ENCODE measurements around the gene CNNM4. TPM values are rescaled to one million over a fixed set of nuclear protein-coding genes. Genes with fewer than 3 reads are reported as not detected.

The CNNM4 gene
- polyA plus RNA-seq, 1 experiment: 4.7 TPM

- Histone ChIP-seq H3K4me3 (ENCODE audit: low read depth, low read length) (no peak overlapping the region), H3K27me3 (ENCODE audit: control insufficient read depth, insufficient read depth, low read length) (no peaks in the 10 kb centered on the region), H3K9me3 (ENCODE audit: control insufficient read depth, insufficient read depth, low read length) (no peaks in the 10 kb centered on the region), H3K27ac (ENCODE audit: low read depth, low read length) (no peak overlapping the region)
- ChIA-PET CTCF (interaction anchor here (1.1 kb wide), 1 partner anchor 293 kb away, joined by 4 read pairs; no protein-coding TSS in a partner anchor), POLR2A (no interaction called here)
- no peak for TF ChIP-seq CTCF (IDR thresholded peaks at IDR 0.05; ENCODE audit: low read depth, low read length)
- no peak for DNase-seq (ENCODE audit: low read depth, low spot score)
Observed at GRCh38 chr2:96819128-96819875, 58.6 kb downstream of the CNNM4 start.

GRCh38 chr2:96819876-96820511 lies 59.3 kb downstream of the CNNM4 start:
- TF ChIP-seq CTCF (IDR thresholded peaks at IDR 0.05; ENCODE audit: low read depth, low read length): no peak
- ChIA-PET CTCF (interaction anchor here (1.1 kb wide), 1 partner anchor 292 kb away, joined by 4 read pairs; no protein-coding TSS in a partner anchor), POLR2A (no interaction called here)
- no peaks in the 10 kb centered on the region for H3K27me3 ChIP-seq (ENCODE audit: control insufficient read depth, insufficient read depth, low read length)
- no peak for DNase-seq (ENCODE audit: low read depth, low spot score)
- H3K9me3 ChIP-seq (ENCODE audit: control insufficient read depth, insufficient read depth, low read length): no peaks in the 10 kb centered on the region
- H3K4me3 ChIP-seq (ENCODE audit: low read depth, low read length): no peak overlapping the region
- no peak overlapping the region for H3K27ac ChIP-seq (ENCODE audit: low read depth, low read length)

- H3K4me3 ChIP-seq (ENCODE audit: low read depth, low read length): no peak overlapping the region
- no peaks in the 10 kb centered on the region for H3K9me3 ChIP-seq (ENCODE audit: control insufficient read depth, insufficient read depth, low read length)
- no peaks in the 10 kb centered on the region for H3K27me3 ChIP-seq (ENCODE audit: control insufficient read depth, insufficient read depth, low read length)
- DNase-seq (ENCODE audit: low read depth, low spot score): no peak
- ChIA-PET CTCF (interaction anchor here (0.6 to 1.2 kb wide), 3 partner anchors 37 to 129 kb away, joined by 3 read pairs; no protein-coding TSS in a partner anchor), POLR2A (no interaction called here)
- TF ChIP-seq CTCF (IDR thresholded peaks at IDR 0.05; ENCODE audit: low read depth, low read length): no peak
- no peak overlapping the region for H3K27ac ChIP-seq (ENCODE audit: low read depth, low read length)
Observed at GRCh38 chr2:96821113-96821675, 60.5 kb downstream of the CNNM4 start.

- TF ChIP-seq CTCF (IDR thresholded peaks at IDR 0.05; ENCODE audit: low read depth, low read length): no peak
- Histone ChIP-seq H3K27me3 (ENCODE audit: control insufficient read depth, insufficient read depth, low read length) (no peaks in the 10 kb centered on the region), H3K4me3 (ENCODE audit: low read depth, low read length) (no peak overlapping the region), H3K27ac (ENCODE audit: low read depth, low read length) (no peak overlapping the region), H3K9me3 (ENCODE audit: control insufficient read depth, insufficient read depth, low read length) (no peaks in the 10 kb centered on the region)
- CTCF ChIA-PET: interaction anchor here (0.6 to 1.1 kb wide), 2 partner anchors 35 to 278 kb away, joined by 3 read pairs; partner anchors contain the start of gene ANKRD39
- DNase-seq (ENCODE audit: low read depth, low spot score): no peak
- POLR2A ChIA-PET: no interaction called here
Observed at GRCh38 chr2:96822786-96823185, 62.1 kb downstream of the CNNM4 start.

- no peak overlapping the region for H3K27ac ChIP-seq (ENCODE audit: low read depth, low read length)
- no peak overlapping the region for H3K4me3 ChIP-seq (ENCODE audit: low read depth, low read length)
- no peaks in the 10 kb centered on the region for H3K9me3 ChIP-seq (ENCODE audit: control insufficient read depth, insufficient read depth, low read length)
- H3K27me3 ChIP-seq (ENCODE audit: control insufficient read depth, insufficient read depth, low read length): no peaks in the 10 kb centered on the region
- POLR2A ChIA-PET: no interaction called here
- DNase-seq (ENCODE audit: low read depth, low spot score): no peak
- TF ChIP-seq CTCF (IDR thresholded peaks at IDR 0.05; ENCODE audit: low read depth, low read length): no peak
- CTCF ChIA-PET: interaction anchor here (1.2 kb wide), 1 partner anchor 11 kb away, joined by 3 read pairs; no protein-coding TSS in a partner anchor
Observed at GRCh38 chr2:96823198-96823597, 62.5 kb downstream of the CNNM4 start.
